ENCODE measurements around the gene IL19.

Gene IL19

GRCh38 chr1:206821493-206821892 lies 50.9 kb downstream of the IL19 start:
- no peak for TF ChIP-seq CTCF (IDR thresholded peaks at IDR 0.05; ENCODE audit: insufficient read depth, low read depth, low read length, missing control alignments)
- H3K4me3 ChIP-seq (ENCODE audit: low read depth, low read length), result no peak overlapping the region
- DNase-seq (ENCODE audit: low read depth), result no peak

DNA sequence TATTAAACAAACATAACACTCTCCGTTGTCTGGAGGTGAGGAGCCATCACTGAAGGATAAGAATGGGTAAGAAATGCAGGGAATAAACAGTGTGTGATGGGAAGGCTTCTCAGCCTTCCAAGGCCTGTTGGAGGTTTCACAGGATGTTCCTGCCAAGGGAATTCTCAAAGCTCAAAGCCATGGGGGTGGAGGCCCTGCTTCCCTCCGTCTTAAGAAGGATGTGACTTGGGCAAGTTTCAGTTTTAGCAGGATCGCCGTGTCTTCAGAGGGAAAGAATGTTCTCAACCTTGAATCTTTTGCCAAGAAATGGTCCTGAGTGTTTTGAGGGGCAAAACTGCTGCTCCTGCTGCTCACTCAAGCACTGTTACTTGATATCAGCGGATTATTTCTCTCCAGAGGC lies 53.2 kb downstream of the IL19 start:
- no peak for TF ChIP-seq CTCF (IDR thresholded peaks at IDR 0.05; ENCODE audit: insufficient read depth, low read depth, low read length, missing control alignments)
- no peak for DNase-seq (ENCODE audit: low read depth)
- no peak overlapping the region for H3K4me3 ChIP-seq (ENCODE audit: low read depth, low read length)

GRCh38 chr1:206824331-206824730 lies 53.8 kb downstream of the IL19 start:
- TF ChIP-seq CTCF (IDR thresholded peaks at IDR 0.05; ENCODE audit: insufficient read depth, low read depth, low read length, missing control alignments), result no peak
- DNase-seq (ENCODE audit: low read depth), result peak; percentile 42
- no peak overlapping the region for H3K4me3 ChIP-seq (ENCODE audit: low read depth, low read length)

DNA sequence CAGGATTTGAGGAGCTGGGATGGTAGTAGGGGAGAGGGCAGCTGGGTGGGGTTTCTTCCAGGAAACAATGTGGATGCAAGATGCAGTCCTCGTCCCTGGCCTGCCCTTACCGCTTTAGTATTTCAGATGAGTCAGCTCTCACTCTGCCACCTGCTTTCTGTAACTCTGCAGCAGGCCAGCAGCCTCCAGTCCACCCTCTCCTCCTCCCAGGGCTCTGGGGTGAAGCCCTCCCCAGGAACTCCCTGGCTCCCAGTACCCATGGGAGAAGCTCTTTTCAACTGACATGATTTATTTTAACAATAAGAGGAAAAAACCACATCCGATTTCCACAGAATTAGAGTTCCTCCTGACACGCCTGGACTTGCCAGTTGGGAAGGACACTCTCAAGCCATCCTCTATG lies 55.8 kb downstream of the IL19 start:
- no peak overlapping the region for H3K4me3 ChIP-seq (ENCODE audit: low read depth, low read length)
- no peak for TF ChIP-seq CTCF (IDR thresholded peaks at IDR 0.05; ENCODE audit: insufficient read depth, low read depth, low read length, missing control alignments)
- no peak for DNase-seq (ENCODE audit: low read depth)

DNA sequence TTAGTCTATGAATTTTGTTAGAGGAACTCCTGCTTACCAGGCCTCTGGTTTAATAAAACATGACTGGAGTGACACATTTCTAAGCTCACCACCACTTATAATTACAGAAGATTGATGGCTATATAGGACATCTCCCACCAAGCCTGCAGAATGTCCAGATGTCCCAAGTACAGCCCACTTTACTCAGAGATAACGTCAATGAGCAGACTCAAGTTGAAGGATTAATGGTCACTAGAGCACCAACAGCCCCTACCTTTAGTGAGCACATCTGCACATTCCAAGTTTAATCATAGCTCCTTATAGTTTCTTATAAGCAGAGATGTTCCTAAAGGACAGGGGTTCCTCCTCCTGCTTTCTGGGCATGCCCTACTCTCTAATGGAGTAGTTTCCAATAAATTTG lies 57.5 kb downstream of the IL19 start:
- DNase-seq (ENCODE audit: low read depth), result no peak
- H3K4me3 ChIP-seq (ENCODE audit: low read depth, low read length), result no peak overlapping the region
- no peak for TF ChIP-seq CTCF (IDR thresholded peaks at IDR 0.05; ENCODE audit: insufficient read depth, low read depth, low read length, missing control alignments)

DNA sequence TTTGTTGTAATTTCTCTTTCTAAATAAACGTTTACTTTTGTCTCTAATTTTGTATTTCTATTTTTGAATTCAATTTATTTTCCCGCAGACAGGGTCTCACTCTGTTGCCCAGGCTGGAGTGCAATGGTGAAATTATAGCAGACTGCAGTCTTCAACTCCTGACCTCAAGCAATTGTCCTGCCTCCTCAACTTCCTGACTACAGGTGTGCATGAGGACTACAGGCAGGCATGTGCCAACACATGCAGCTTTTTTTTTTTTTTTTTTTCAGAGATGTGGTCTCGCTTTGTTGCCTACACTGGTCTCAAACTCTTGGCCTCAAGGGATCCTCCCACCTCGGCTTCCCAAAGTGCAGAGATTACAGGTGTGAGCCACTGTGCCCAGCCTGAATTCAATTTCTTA lies 58.2 kb downstream of the IL19 start:
- peak; percentile 49 for DNase-seq (ENCODE audit: low read depth)
- TF ChIP-seq CTCF (IDR thresholded peaks at IDR 0.05; ENCODE audit: insufficient read depth, low read depth, low read length, missing control alignments), result no peak
- no peak overlapping the region for H3K4me3 ChIP-seq (ENCODE audit: low read depth, low read length)

DNA sequence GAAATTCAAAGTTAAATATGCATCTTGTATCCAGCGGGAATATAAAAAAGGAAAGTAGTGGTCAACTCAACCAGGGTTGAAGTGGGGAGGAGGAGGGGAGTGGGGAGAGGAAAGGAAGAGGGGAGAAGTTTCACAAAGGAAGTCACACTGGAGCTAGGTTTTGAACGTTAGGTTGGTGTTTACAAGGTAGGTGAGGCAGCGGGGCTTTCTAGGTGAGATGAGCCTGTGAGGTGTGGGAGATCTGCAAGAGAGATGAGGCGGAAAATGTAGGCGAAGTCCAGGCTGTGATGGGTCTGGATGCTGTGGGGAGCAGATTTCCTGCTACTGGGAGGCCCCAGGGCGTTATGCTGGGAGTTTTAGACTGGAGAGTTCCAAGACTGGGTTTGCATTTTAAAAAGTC lies 58.7 kb downstream of the IL19 start:
- DNase-seq (ENCODE audit: low read depth), result peak; percentile 37
- no peak for TF ChIP-seq CTCF (IDR thresholded peaks at IDR 0.05; ENCODE audit: insufficient read depth, low read depth, low read length, missing control alignments)
- H3K4me3 ChIP-seq (ENCODE audit: low read depth, low read length), result no peak overlapping the region

All from GM12865 (cell line).